K562 (cell line): Measurements from ENCODE around the gene CDH6. TPM values are rescaled to one million over a fixed set of nuclear protein-coding genes. Genes with fewer than 3 reads are reported as not detected.

Experiments
- ATAC-seq: fragments of 200-7000 bp; cut with Tn5 transposase; 3 replicates; pipeline ENCODE4 v1.9.1; 2020; ENCODE audit warnings: moderate library complexity
- BruUV-seq: library from RNA; stranded (reverse); fragments of 400-500 nt; replicated peaks from 2 replicates; lab custom pipeline; 2021; lab: Mats Ljungman, UMichigan
- CTCF ChIA-PET: fragments of 300-600 bp; formaldehyde crosslinking; extraction: SDS; loops from one replicate; lab custom pipeline; 2021; ENCODE audit warnings: low intra/inter-chr PET ratio; lab: Yijun Ruan, JAX
- POLR2A ChIA-PET: fragments of 300-600, 350-650 bp; sonication (Branson Sonifier 250); formaldehyde crosslinking; extraction: SDS; loops from one replicate; lab custom pipeline; 2021; ENCODE audit warnings: antibody characterized with exemption, inconsistent platforms; lab: Yijun Ruan, JAX
- DNase-seq, 4 experiments: peaks; one replicate each; pipeline versions ENCODE4 v3.0.0 to v3.0.0-alpha.2; 2011 to 2018; ENCODE audit warnings: low spot score in 3 of 4, mixed read lengths in 3 of 4; ENCODE audit errors: extremely low read depth in 1 of 4
- FAIRE-seq: peaks from 2 replicates; lab custom pipeline; 2011; peaks lifted over from hg19 to GRCh38; lab: Jason Lieb, UNC
- H2AFZ ChIP-seq: 2 replicates; pipeline ENCODE4 v1.6.0; 2011; ENCODE audit warnings: low read depth, low read length, control low read depth, inconsistent platforms
- H3K27ac ChIP-seq: fragments of 200-600 bp; 3 replicates; pipeline ENCODE4 v1.8.0; 2011; ENCODE audit warnings: low read depth, mild to moderate bottlenecking, control low read depth, inconsistent platforms, low read length, moderate library complexity, mixed read lengths; ENCODE audit errors: extremely low read depth
- H3K27me3 ChIP-seq, 2 experiments: fragments of 300-600 bp in 1 of 2; 2 replicates in 1 of 2; 3 replicates in 1 of 2; pipeline versions ENCODE4 v1.6.0 to v1.8.0; 2011; ENCODE audit warnings: inconsistent platforms in 2 of 2, low read length in 2 of 2, mild to moderate bottlenecking in 1 of 2, mixed read lengths in 1 of 2, moderate library complexity in 1 of 2; ENCODE audit not compliant: control insufficient read depth in 2 of 2, insufficient read depth in 2 of 2
- H3K36me3 ChIP-seq: fragments of 300-600 bp; 3 replicates; pipeline ENCODE4 v1.8.0; 2011; ENCODE audit warnings: mild to moderate bottlenecking, low read length, inconsistent platforms; ENCODE audit not compliant: control insufficient read depth, insufficient read depth
- H3K4me1 ChIP-seq, 2 experiments: fragments of 200-600 bp in 1 of 2; replicated peaks in 1 of 2; 2 replicates in 1 of 2; 3 replicates in 1 of 2; pipeline versions ENCODE4 v1.5.1 to v1.8.0; 2011; ENCODE audit warnings: inconsistent platforms in 2 of 2, low read length in 2 of 2, mild to moderate bottlenecking in 1 of 2, mixed read lengths in 1 of 2, moderate library complexity in 1 of 2; ENCODE audit not compliant: control insufficient read depth in 2 of 2, insufficient read depth in 2 of 2
- H3K4me2 ChIP-seq: 2 replicates; pipeline ENCODE4 v1.6.1; 2011; ENCODE audit warnings: low read length, control low read depth, inconsistent platforms, mixed read lengths; ENCODE audit not compliant: insufficient read depth
- H3K4me3 ChIP-seq: fragments of 200-600 bp; sonication (generic), shearing (Covaris generic); 2 replicates; pipeline ENCODE4 v1.5.1; 2016; ENCODE audit warnings: control low read depth, inconsistent platforms
- H3K79me2 ChIP-seq: fragments of 200-600 bp; 3 replicates; pipeline ENCODE4 v1.8.0; 2011; ENCODE audit warnings: low read length, inconsistent platforms; ENCODE audit not compliant: control insufficient read depth, insufficient read depth
- H3K9ac ChIP-seq, 2 experiments: 2 replicates each; pipeline versions ENCODE4 v1.6.0 to v1.6.1; 2011; ENCODE audit warnings: low read depth in 2 of 2, low read length in 2 of 2, control low read depth in 1 of 2, inconsistent platforms in 1 of 2, mild to moderate bottlenecking in 1 of 2, mixed read lengths in 1 of 2; ENCODE audit not compliant: insufficient read depth in 1 of 2
- H3K9me1 ChIP-seq: one replicate; pipeline ENCODE4 v1.6.0; 2011; ENCODE audit warnings: inconsistent platforms, mild to moderate bottlenecking, low read length, moderate library complexity; ENCODE audit not compliant: control insufficient read depth, insufficient read depth
- H3K9me3 ChIP-seq: replicated peaks from 2 replicates; pipeline ENCODE4 v1.5.1; 2011; ENCODE audit warnings: low read depth, low read length, inconsistent platforms; ENCODE audit not compliant: control insufficient read depth, insufficient read depth
- H4K20me1 ChIP-seq: replicated peaks from 2 replicates; pipeline ENCODE4 v1.6.1; 2011; ENCODE audit warnings: low read length, inconsistent platforms, mixed read lengths; ENCODE audit not compliant: control insufficient read depth, insufficient read depth
- CEBPZ ChIP-seq: fragments of 150-350 bp; IDR thresholded peaks from 2 replicates; pipeline ENCODE4 v1.6.1; 2014; ENCODE audit warnings: low read depth, mild to moderate bottlenecking, low read length, borderline replicate concordance
- ETS1 ChIP-seq: conservative IDR thresholded peaks from 2 replicates; pipeline ENCODE4 v1.6.1; 2011; ENCODE audit warnings: low read depth, mild to moderate bottlenecking, low read length; ENCODE audit not compliant: control insufficient read depth
- MEF2D ChIP-seq: conservative IDR thresholded peaks from 2 replicates; pipeline ENCODE4 v1.6.1; 2016; ENCODE audit warnings: low read depth, missing genetic modification characterization, missing compliant biosample characterization
- MITF ChIP-seq: IDR thresholded peaks from 2 replicates; pipeline ENCODE4 v1.6.1; 2014; ENCODE audit warnings: antibody characterized with exemption
- NBN ChIP-seq: fragments of 450-650 bp; IDR thresholded peaks from 2 replicates; pipeline ENCODE4 v1.6.1; 2016; ENCODE audit warnings: low read depth, mild to moderate bottlenecking
- ZFP36 ChIP-seq: fragments of 150-350 bp; IDR thresholded peaks from 2 replicates; pipeline ENCODE4 v1.6.1; 2018; ENCODE audit warnings: low read length, low read depth; ENCODE audit not compliant: partially characterized antibody
- ZNF318 ChIP-seq, 2 experiments: fragments of 450-650 bp; IDR thresholded peaks; 2 replicates each; pipeline ENCODE4 v1.6.1; 2016; ENCODE audit warnings: mild to moderate bottlenecking in 2 of 2, borderline replicate concordance in 1 of 2, low read depth in 1 of 2, moderate library complexity in 1 of 2
- WGBS: fragments of 100-300 bp; shearing (Covaris generic); methylation state at CpG from one replicate; pipeline ENCODE4 v1.1.6; 2016; ENCODE audit warnings: low coverage, mixed read lengths; ENCODE audit not compliant: insufficient coverage; ENCODE audit errors: missing lambda C conversion rate; 5-methylcytosine and 5-hydroxymethylcytosine counted together
- in situ Hi-C: fragments of 300-500 bp; cut with MboI; formaldehyde crosslinking; loops from 4 replicates; pipeline ENCODE4 v1.15.0; 2018; ENCODE audit warnings: inconsistent platforms, mixed read lengths
- intact Hi-C: fragments of 100-400 bp; cut with micrococcal nuclease; formaldehyde crosslinking; loops from 2 replicates; pipeline ENCODE4 v1.14.2; 2022
- polyA plus RNA-seq, 8 experiments: library from polyadenylated mRNA; depleted of rRNA in 4 of 8; stranded (reverse) in 5 of 8; unstranded in 3 of 8; fragments of >200 nt; fragmentation: Nextera tagmentation in 2 of 8; fragmentation: Illumina TruSeq in 1 of 8; extraction: Ambion mirVana in 2 of 8; extraction: Trizol in 1 of 8; gene quantifications; 2 replicates each; pipeline versions ENCODE4 v1.2.1 to v1.2.3, GENCODE V29; 2011 to 2014; ENCODE audit warnings: inconsistent platforms in 1 of 8, missing spikeins in 1 of 8
- total RNA-seq, 7 experiments: library from RNA; depleted of rRNA in 6 of 7; stranded (reverse); fragments of >200 nt in 6 of 7; fragmentation: Illumina TruSeq in 2 of 7; extraction: Trizol in 2 of 7; gene quantifications; 2 replicates each; pipeline versions ENCODE4 v1.2.1 to v1.2.3, GENCODE V29; 2011 to 2021; ENCODE audit warnings: low replicate concordance in 1 of 7

Gene CDH6
- total and polyA plus RNA-seq, 9 of the 15 experiments (the other 6 are each of a cell fraction or from before 2014, with no cell fraction given) = not detected

- no peak for FAIRE-seq
- ChIA-PET POLR2A (no interaction called here), CTCF (no interaction called here)
- H3K4me2 ChIP-seq = no peak overlapping the region
- peaks cover 5 to 12% of the 10 kb centered on the region in 2 experiments; a peak in 3 of 5 replicates for H3K27me3 ChIP-seq
- H3K9me1 ChIP-seq = no peaks in the 10 kb centered on the region
- no peaks in the 10 kb centered on the region for H3K36me3 ChIP-seq
- no peak for ATAC-seq
- no peaks in the 10 kb centered on the region for H3K79me2 ChIP-seq
- in situ Hi-C loops = no loop called here
- no TSS peak for BruUV-seq
- no peak for DNase-seq
- no peak overlapping the region for H3K27ac ChIP-seq
- no peaks in the 10 kb centered on the region for H3K4me1 ChIP-seq
- no peaks in the 10 kb centered on the region for H4K20me1 ChIP-seq
- under 1% methylated on average over 15 of the region's 15 CpGs for whole genome bisulfite sequencing
- no peak overlapping the region for H3K9ac ChIP-seq
- intact Hi-C loops = no loop called here
- H3K4me3 ChIP-seq = no peak overlapping the region
- H2AFZ ChIP-seq = no peak overlapping the region
- H3K9me3 ChIP-seq = no peaks in the 10 kb centered on the region
- TF ChIP-seq MEF2D = no peak
- TF ChIP-seq CEBPZ = no peak
- TF ChIP-seq ETS1 = no peak
- TF ChIP-seq ZNF318 (IDR thresholded peaks at IDR 0.05; ENCODE audit: borderline replicate concordance in 1 of 2, low read depth in 1 of 2) = no peak
- no peak for TF ChIP-seq MITF
- no peak for TF ChIP-seq ZFP36
- no peak for TF ChIP-seq NBN
Observed at GRCh38 chr5:31194468-31194813, 955 bp downstream of the CDH6 start.
